ACC112 (cell line): ENCODE results near the gene KLHL2.
"Not testable (repeated sequence)": the region's sequence is repeated elsewhere in the genome, so short reads cannot be mapped to it uniquely, and the experiment has no call there.

Source experiments
- H2AFZ ChIP-seq: fragments of 200-600 bp; sonication (generic); one replicate; pipeline ENCODE4 v1.6.0; 2017; ENCODE audit warnings: antibody characterized with exemption, low read length; ENCODE audit not compliant: unreplicated experiment
- H3K27ac ChIP-seq: fragments of 200-600 bp; sonication (generic); 2 replicates; pipeline ENCODE4 v1.5.1; 2014; ENCODE audit warnings: low read depth, mild to moderate bottlenecking, antibody characterized with exemption, low read length, moderate library complexity
- H3K27me3 ChIP-seq: fragments of 200-600 bp; sonication (generic); 2 replicates; pipeline ENCODE4 v1.6.1; 2014; ENCODE audit warnings: mild to moderate bottlenecking, antibody characterized with exemption, low read length, moderate library complexity, mixed read lengths; ENCODE audit not compliant: insufficient read depth
- H3K36me3 ChIP-seq: fragments of 200-600 bp; sonication (generic); 2 replicates; pipeline ENCODE4 v1.6.1; 2016; ENCODE audit warnings: mild to moderate bottlenecking, antibody characterized with exemption, low read length, moderate library complexity, mixed read lengths; ENCODE audit not compliant: insufficient read depth
- H3K4me1 ChIP-seq: fragments of 200-600 bp; sonication (generic); one replicate; pipeline ENCODE4 v1.6.1; 2016; ENCODE audit warnings: low read length, mixed read lengths; ENCODE audit not compliant: insufficient read depth, unreplicated experiment, control insufficient read depth
- H3K4me3 ChIP-seq: fragments of 200-600 bp; sonication (generic); 2 replicates; pipeline ENCODE4 v1.5.1; 2014; ENCODE audit warnings: mild to moderate bottlenecking, low read depth, low read length
- H3K79me2 ChIP-seq: fragments of 200-600 bp; sonication (generic); one replicate; pipeline ENCODE4 v1.6.0; 2016; ENCODE audit warnings: low read length; ENCODE audit not compliant: control insufficient read depth, unreplicated experiment, insufficient read depth

KLHL2 gene

GRCh38 chr4:165330666-165331065 lies 123.3 kb downstream of the KLHL2 start:
- Histone ChIP-seq H2AFZ (no peak overlapping the region), H3K4me1 (peaks cover 37% of the 10 kb centered on the region), H3K27me3 (no peaks in the 10 kb centered on the region), H3K4me3 (no peak overlapping the region), H3K27ac (no peak overlapping the region), H3K36me3 (no peaks in the 10 kb centered on the region; the same call in 1 of the 2 replicates), H3K79me2 (peaks cover 65% of the 10 kb centered on the region)

- peaks cover 65% of the 10 kb centered on the region for H3K79me2 ChIP-seq
- H3K4me3 ChIP-seq: no peak overlapping the region
- no peak overlapping the region for H3K27ac ChIP-seq
- peaks cover under 1% of the 10 kb centered on the region for H3K36me3 ChIP-seq
- H3K27me3 ChIP-seq: no peaks in the 10 kb centered on the region
- H3K4me1 ChIP-seq: peaks cover 30% of the 10 kb centered on the region
- H2AFZ ChIP-seq: no peak overlapping the region
These were observed 124.0 kb downstream of the KLHL2 start for GRCh38 chr4:165331359-165331758.

GRCh38 chr4:165331823-165332222 lies 124.5 kb downstream of the KLHL2 start:
- no peak overlapping the region for H2AFZ ChIP-seq
- H3K27ac ChIP-seq: no peak overlapping the region
- no peak overlapping the region for H3K4me3 ChIP-seq
- peaks cover 65% of the 10 kb centered on the region for H3K79me2 ChIP-seq
- no peaks in the 10 kb centered on the region for H3K27me3 ChIP-seq
- H3K4me1 ChIP-seq: peaks cover 28% of the 10 kb centered on the region
- H3K36me3 ChIP-seq: peaks cover 6% of the 10 kb centered on the region

- H2AFZ ChIP-seq: peak overlapping the region; percentile 1
- H3K4me3 ChIP-seq: no peak overlapping the region
- peaks cover 10% of the 10 kb centered on the region for H3K36me3 ChIP-seq
- no peaks in the 10 kb centered on the region for H3K27me3 ChIP-seq
- H3K79me2 ChIP-seq: peaks cover 65% of the 10 kb centered on the region
- H3K4me1 ChIP-seq: peaks cover 28% of the 10 kb centered on the region
- H3K27ac ChIP-seq: no peak overlapping the region
These were observed 125.1 kb downstream of the KLHL2 start for GRCh38 chr4:165332502-165332901.

- H3K4me1 ChIP-seq: peaks cover 18% of the 10 kb centered on the region
- no peak overlapping the region for H3K27ac ChIP-seq
- H3K79me2 ChIP-seq: peaks cover 38% of the 10 kb centered on the region
- peaks cover 21% of the 10 kb centered on the region for H3K36me3 ChIP-seq
- H2AFZ ChIP-seq: no peak overlapping the region
- H3K4me3 ChIP-seq: no peak overlapping the region
- no peaks in the 10 kb centered on the region for H3K27me3 ChIP-seq
These were observed 127.9 kb downstream of the KLHL2 start for GRCh38 chr4:165335163-165335703.

GRCh38 chr4:165336743-165337142 lies 129.4 kb downstream of the KLHL2 start:
- H3K36me3 ChIP-seq: peaks cover 21% of the 10 kb centered on the region

GRCh38 chr4:165342340-165342739 lies 135.0 kb downstream of the KLHL2 start:
- not testable (repeated sequence) for H3K4me3 ChIP-seq, H3K27ac ChIP-seq, H3K4me1 ChIP-seq, H3K27me3 ChIP-seq, H2AFZ ChIP-seq, H3K79me2 ChIP-seq
- H3K36me3 ChIP-seq: peaks cover 12% of the 10 kb centered on the region; the same call in 1 of the 2 replicates

More at GRCh38 chr4:165336743-165337142, 129.4 kb downstream of the KLHL2 start:
- Histone ChIP-seq H3K27ac (no peak overlapping the region), H3K27me3 (no peaks in the 10 kb centered on the region), H3K4me3 (no peak overlapping the region), H2AFZ (no peak overlapping the region), H3K79me2 (peaks cover 23% of the 10 kb centered on the region), H3K4me1 (peaks cover 8% of the 10 kb centered on the region)

- no peak overlapping the region for H3K27ac ChIP-seq
- H3K36me3 ChIP-seq: peaks cover 3% of the 10 kb centered on the region; the same call in 1 of the 2 replicates
- H2AFZ ChIP-seq: no peak overlapping the region
- no peaks in the 10 kb centered on the region for H3K27me3 ChIP-seq
- no peaks in the 10 kb centered on the region for H3K79me2 ChIP-seq
- no peak overlapping the region for H3K4me3 ChIP-seq
- H3K4me1 ChIP-seq: no peaks in the 10 kb centered on the region
These were observed 136.2 kb downstream of the KLHL2 start for GRCh38 chr4:165343353-165344191.

GRCh38 chr4:165345666-165346417 lies 138.5 kb downstream of the KLHL2 start:
- Histone ChIP-seq H2AFZ (no peak overlapping the region), H3K27ac (no peak overlapping the region), H3K27me3 (no peaks in the 10 kb centered on the region), H3K79me2 (no peaks in the 10 kb centered on the region), H3K36me3 (no peaks in the 10 kb centered on the region; the same call in 1 of the 2 replicates), H3K4me1 (no peaks in the 10 kb centered on the region), H3K4me3 (no peak overlapping the region)

GRCh38 chr4:165347647-165348569 lies 140.5 kb downstream of the KLHL2 start:
- Histone ChIP-seq H3K4me3 (no peak overlapping the region), H3K27me3 (no peaks in the 10 kb centered on the region), H3K27ac (no peak overlapping the region), H2AFZ (no peak overlapping the region), H3K36me3 (no peaks in the 10 kb centered on the region), H3K4me1 (peaks cover 4% of the 10 kb centered on the region), H3K79me2 (no peaks in the 10 kb centered on the region)
